ENCODE results near the gene CFAP77.

Gene CFAP77

GRCh38 chr9:132606066-132606465 lies 196.1 kb downstream of the CFAP77 start:
- no peak for DNase-seq

- no peak for DNase-seq
Measured at GRCh38 chr9:132609184-132609583, 199.2 kb downstream of the CFAP77 start.

- no peak for DNase-seq
Measured at GRCh38 chr9:132609829-132610228, 199.8 kb downstream of the CFAP77 start.

- no peak for DNase-seq
Measured at GRCh38 chr9:132610661-132611060, 200.7 kb downstream of the CFAP77 start.

- DNase-seq: no peak
Measured at GRCh38 chr9:132614324-132614723, 204.3 kb downstream of the CFAP77 start.

GRCh38 chr9:132615774-132616173 lies 205.8 kb downstream of the CFAP77 start:
- no peak for DNase-seq

- no peak for DNase-seq
Measured at GRCh38 chr9:132616725-132617124, 206.7 kb downstream of the CFAP77 start.

- DNase-seq: no peak
Measured at GRCh38 chr9:132622159-132622558, 212.1 kb downstream of the CFAP77 start.
